Loucy (cell line): Measurements from ENCODE around the gene ARHGAP32.

Experiments
- H2AFZ ChIP-seq: fragments of 200-600 bp; sonication (generic); 2 replicates; pipeline ENCODE4 v1.6.0; 2016; ENCODE audit warnings: antibody characterized with exemption, mild to moderate bottlenecking, low read length, moderate library complexity
- H3F3A ChIP-seq: fragments of 200-600 bp; 2 replicates; pipeline ENCODE4 v1.6.0; 2016; ENCODE audit warnings: antibody characterized with exemption, low read depth, mild to moderate bottlenecking
- H3K27me3 ChIP-seq: fragments of 200-600 bp; sonication (generic); 2 replicates; pipeline ENCODE4 v1.6.1; 2014; ENCODE audit warnings: low read length, mild to moderate bottlenecking; ENCODE audit not compliant: insufficient read depth, poor library complexity, severe bottlenecking
- H3K36me3 ChIP-seq: fragments of 200-600 bp; sonication (generic); 2 replicates; pipeline ENCODE4 v1.6.1; 2016; ENCODE audit warnings: low read length; ENCODE audit not compliant: insufficient read depth
- H3K4me1 ChIP-seq: fragments of 200-600 bp; sonication (generic); 2 replicates; pipeline ENCODE4 v1.5.1; 2014; ENCODE audit warnings: low read length, mild to moderate bottlenecking; ENCODE audit not compliant: insufficient read depth, poor library complexity, severe bottlenecking
- H3K4me2 ChIP-seq: fragments of 200-600 bp; sonication (generic); 2 replicates; pipeline ENCODE4 v1.6.0; 2014; ENCODE audit warnings: antibody characterized with exemption, low read length, low read depth, mild to moderate bottlenecking; ENCODE audit not compliant: poor library complexity, severe bottlenecking
- H3K4me3 ChIP-seq: fragments of 200-600 bp; sonication (generic); 2 replicates; pipeline ENCODE4 v1.5.1; 2014; ENCODE audit warnings: low read length, mild to moderate bottlenecking, mixed read lengths; ENCODE audit not compliant: poor library complexity, severe bottlenecking
- H3K79me2 ChIP-seq: fragments of 200-600 bp; sonication (generic); 2 replicates; pipeline ENCODE4 v1.6.1; 2014; ENCODE audit warnings: low read length; ENCODE audit not compliant: insufficient read depth
- H3K9ac ChIP-seq: fragments of 200-600 bp; sonication (generic); 2 replicates; pipeline ENCODE4 v1.6.0; 2014; ENCODE audit warnings: mild to moderate bottlenecking, low read depth, low read length, moderate library complexity; ENCODE audit not compliant: poor library complexity, severe bottlenecking
- H3K9me2 ChIP-seq: fragments of 200-600 bp; sonication (generic); replicated peaks from 2 replicates; pipeline ENCODE4 v1.6.1; 2016; ENCODE audit warnings: low read depth, low read length, mixed read lengths
- H3K9me3 ChIP-seq: fragments of 200-600 bp; sonication (generic); 2 replicates; pipeline ENCODE4 v1.6.1; 2014; ENCODE audit warnings: mild to moderate bottlenecking, antibody characterized with exemption, low read length, low read depth; ENCODE audit not compliant: insufficient read depth
- H4K20me1 ChIP-seq: fragments of 200-600 bp; sonication (generic); 2 replicates; pipeline ENCODE4 v1.6.0; 2014; ENCODE audit warnings: antibody characterized with exemption, low read length, mild to moderate bottlenecking; ENCODE audit not compliant: insufficient read depth, poor library complexity, severe bottlenecking
- EZH2phosphoT487 ChIP-seq: fragments of 200-600 bp; IDR thresholded peaks from 2 replicates; pipeline ENCODE4 v1.6.1; 2018; ENCODE audit warnings: antibody characterized with exemption, mild to moderate bottlenecking, moderate library complexity, borderline replicate concordance
- TF ChIP-seq, protein P1 (sequence below): fragments of 200-600 bp; sonication (generic); conservative IDR thresholded peaks from 2 replicates; pipeline ENCODE4 v1.5.1; 2014; ENCODE audit warnings: mild to moderate bottlenecking, antibody characterized with exemption, low read length

ARHGAP32 gene

DNA sequence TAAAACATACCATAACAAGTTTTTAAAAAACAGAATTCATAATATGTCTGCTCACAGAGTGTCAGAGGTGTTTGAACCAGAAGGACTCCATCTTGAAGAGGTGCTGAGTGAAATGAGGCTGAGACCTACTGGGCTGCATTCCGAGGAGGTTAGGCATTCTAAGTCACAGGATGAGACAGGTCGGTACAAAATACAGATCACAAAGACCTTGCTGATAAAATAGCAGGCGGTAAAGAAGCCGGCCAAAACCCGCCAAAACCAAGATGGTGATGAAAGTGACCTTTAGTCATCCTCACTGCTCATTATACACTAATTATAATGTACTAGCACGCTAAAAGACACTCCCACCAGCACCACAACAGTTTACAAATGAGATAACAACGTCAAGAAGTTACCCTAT, 116.4 kb downstream of the ARHGAP32 start:
- no peaks in the 10 kb centered on the region for H3K9me2 ChIP-seq
- no peaks in the 10 kb centered on the region for H3K9me3 ChIP-seq

DNA sequence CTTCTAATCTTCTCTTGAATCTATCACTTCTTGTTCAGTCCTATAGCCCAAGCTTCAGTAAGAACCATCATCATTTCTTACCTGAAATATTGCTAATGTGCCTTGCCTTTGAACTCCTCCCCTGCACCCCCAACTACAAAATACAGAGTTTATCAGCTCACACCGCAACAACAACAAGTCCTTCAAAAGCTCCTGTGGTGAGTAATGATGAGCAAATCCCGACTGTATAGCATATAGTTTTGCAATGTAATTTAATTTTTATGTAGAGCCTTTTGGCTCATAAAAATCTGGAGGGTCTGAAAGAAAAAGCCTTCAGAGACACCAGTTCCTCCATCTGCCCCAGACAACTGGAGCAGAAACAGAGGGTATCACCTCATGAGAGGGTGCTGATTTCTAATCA, 124.7 kb downstream of the ARHGAP32 start:
- no peak overlapping the region for H3K9ac ChIP-seq
- H4K20me1 ChIP-seq = no peaks in the 10 kb centered on the region
- no peak overlapping the region for H3K4me2 ChIP-seq
- H3K79me2 ChIP-seq = no peaks in the 10 kb centered on the region
- no peaks in the 10 kb centered on the region for H3K9me3 ChIP-seq
- H3K36me3 ChIP-seq = peaks cover 29% of the 10 kb centered on the region; the same call in 1 of the 2 replicates
- H3F3A ChIP-seq = no peaks in the 10 kb centered on the region
- no peak overlapping the region for H2AFZ ChIP-seq
- H3K4me3 ChIP-seq = no peak overlapping the region
- no peak for TF ChIP-seq EZH2phosphoT487
- TF ChIP-seq, protein P1, sequence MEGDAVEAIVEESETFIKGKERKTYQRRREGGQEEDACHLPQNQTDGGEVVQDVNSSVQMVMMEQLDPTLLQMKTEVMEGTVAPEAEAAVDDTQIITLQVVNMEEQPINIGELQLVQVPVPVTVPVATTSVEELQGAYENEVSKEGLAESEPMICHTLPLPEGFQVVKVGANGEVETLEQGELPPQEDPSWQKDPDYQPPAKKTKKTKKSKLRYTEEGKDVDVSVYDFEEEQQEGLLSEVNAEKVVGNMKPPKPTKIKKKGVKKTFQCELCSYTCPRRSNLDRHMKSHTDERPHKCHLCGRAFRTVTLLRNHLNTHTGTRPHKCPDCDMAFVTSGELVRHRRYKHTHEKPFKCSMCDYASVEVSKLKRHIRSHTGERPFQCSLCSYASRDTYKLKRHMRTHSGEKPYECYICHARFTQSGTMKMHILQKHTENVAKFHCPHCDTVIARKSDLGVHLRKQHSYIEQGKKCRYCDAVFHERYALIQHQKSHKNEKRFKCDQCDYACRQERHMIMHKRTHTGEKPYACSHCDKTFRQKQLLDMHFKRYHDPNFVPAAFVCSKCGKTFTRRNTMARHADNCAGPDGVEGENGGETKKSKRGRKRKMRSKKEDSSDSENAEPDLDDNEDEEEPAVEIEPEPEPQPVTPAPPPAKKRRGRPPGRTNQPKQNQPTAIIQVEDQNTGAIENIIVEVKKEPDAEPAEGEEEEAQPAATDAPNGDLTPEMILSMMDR = no peak
- no peaks in the 10 kb centered on the region for H3K27me3 ChIP-seq
- no peaks in the 10 kb centered on the region for H3K4me1 ChIP-seq
- no peaks in the 10 kb centered on the region for H3K9me2 ChIP-seq

More for the DNA sequence above, 116.4 kb downstream of the ARHGAP32 start:
- TF ChIP-seq, protein P1 = no peak
- no peak for TF ChIP-seq EZH2phosphoT487
- H3K36me3 ChIP-seq = no peaks in the 10 kb centered on the region
- no peak overlapping the region for H2AFZ ChIP-seq
- H4K20me1 ChIP-seq = no peaks in the 10 kb centered on the region
- no peaks in the 10 kb centered on the region for H3K27me3 ChIP-seq
- no peaks in the 10 kb centered on the region for H3K79me2 ChIP-seq
- H3K4me2 ChIP-seq = no peak overlapping the region
- no peak overlapping the region for H3K4me3 ChIP-seq
- no peaks in the 10 kb centered on the region for H3K4me1 ChIP-seq
- H3F3A ChIP-seq = no peaks in the 10 kb centered on the region
- H3K9ac ChIP-seq = no peak overlapping the region

DNA sequence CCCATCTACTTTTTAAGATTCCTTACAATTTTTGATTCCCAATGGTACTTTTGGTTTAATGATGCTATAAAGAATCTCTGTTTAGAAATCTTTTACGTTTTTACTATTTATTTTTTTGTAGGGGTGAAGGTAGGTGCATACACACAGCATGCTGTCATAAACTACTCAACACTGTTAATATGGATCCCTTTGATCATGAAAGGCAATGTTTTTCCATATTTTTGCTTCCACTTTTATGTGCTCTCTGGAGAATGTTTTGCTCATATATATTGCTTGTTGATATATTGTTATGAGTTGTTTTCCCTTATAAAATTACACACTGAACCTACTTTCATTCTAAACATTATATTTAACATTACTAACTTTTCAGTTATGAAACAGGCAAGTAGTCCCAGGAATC, 125.9 kb downstream of the ARHGAP32 start:
- Histone ChIP-seq H3K4me2 (no peak overlapping the region), H3K9me3 (no peaks in the 10 kb centered on the region), H3K9ac (no peak overlapping the region), H3K79me2 (no peaks in the 10 kb centered on the region), H3K4me1 (no peaks in the 10 kb centered on the region), H3K27me3 (no peaks in the 10 kb centered on the region), H3K4me3 (no peak overlapping the region), H2AFZ (no peak overlapping the region), H3K9me2 (no peaks in the 10 kb centered on the region), H3F3A (no peaks in the 10 kb centered on the region), H4K20me1 (no peaks in the 10 kb centered on the region), H3K36me3 (peaks cover 39% of the 10 kb centered on the region; the same call in 1 of the 2 replicates)
- TF ChIP-seq EZH2phosphoT487 = no peak
- TF ChIP-seq, protein P1 = no peak
